GM18867 (cell line): ENCODE measurements around the gene ZFYVE28.

Experiments
- ATAC-seq: cut with Tn5 transposase; IDR thresholded peaks from one replicate; pipeline ENCODE4 v1.9.1; 2021; ENCODE audit warnings: mild to moderate bottlenecking, moderate library complexity; ENCODE audit not compliant: unreplicated experiment

The ZFYVE28 gene

DNA sequence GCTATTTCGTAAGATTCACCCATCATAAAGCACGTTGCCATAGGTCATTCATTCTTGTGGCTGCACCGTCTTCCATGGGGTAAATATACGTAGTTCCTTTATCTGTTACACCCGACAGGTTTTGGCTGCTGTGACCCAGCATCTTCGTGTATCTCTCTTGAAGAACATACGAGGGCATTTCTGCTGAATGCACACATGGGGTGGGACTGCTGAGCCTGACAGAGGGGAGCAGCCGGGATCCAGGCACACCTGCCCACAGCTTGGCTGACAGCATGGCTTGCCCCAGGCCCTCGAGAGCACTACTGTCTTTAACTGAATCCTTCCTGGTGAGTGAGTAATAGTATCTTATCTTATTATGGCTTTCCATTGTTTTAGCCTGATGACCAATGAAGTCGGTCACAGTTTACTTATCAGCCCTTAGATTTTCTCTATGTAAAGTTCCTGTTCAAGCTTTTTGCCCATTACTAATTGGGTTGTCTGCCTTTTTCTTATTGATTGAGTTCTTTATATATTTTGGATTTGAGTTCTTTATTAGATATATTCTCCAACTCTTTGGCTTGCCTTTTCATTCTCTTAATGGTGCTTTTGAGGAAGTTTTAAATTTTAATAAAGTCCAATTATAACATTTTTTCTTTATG is 111.6 kb downstream of the ZFYVE28 start:
- ATAC-seq = no peak

DNA sequence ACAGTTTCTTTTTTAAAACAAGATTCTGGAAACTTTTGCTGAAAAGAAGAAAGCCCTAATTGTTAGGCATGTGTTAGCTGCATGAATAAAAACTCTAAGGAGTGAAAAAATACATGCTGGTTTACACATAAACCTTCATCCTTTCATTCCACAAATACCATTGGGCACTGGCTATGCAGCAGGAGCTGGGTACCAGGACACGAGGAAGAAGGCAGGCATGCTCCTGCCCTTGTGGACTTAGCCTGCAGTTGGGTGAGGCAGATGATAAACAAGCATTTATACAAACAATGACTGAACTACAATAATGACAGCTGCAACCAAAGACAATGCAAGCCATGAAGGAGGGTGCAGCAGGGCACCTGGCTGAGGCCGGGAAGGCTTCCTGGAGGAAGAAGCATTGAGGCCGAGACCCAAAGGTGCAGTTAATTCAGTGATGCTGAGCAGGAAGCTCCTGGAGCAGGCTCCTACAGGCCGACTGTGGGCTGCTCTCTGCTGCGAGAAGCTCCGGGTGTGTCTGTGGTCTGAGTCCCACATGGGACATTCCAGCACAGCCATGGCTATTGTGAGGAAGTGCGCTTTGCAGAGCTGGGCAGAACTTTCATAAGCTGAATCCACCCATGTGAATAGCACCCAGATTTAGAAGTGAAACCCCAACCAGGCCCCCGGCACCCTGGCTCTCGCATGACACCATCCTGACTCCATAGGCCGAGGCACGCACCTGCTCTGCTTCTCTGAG is 112.5 kb downstream of the ZFYVE28 start:
- no peak for ATAC-seq

DNA sequence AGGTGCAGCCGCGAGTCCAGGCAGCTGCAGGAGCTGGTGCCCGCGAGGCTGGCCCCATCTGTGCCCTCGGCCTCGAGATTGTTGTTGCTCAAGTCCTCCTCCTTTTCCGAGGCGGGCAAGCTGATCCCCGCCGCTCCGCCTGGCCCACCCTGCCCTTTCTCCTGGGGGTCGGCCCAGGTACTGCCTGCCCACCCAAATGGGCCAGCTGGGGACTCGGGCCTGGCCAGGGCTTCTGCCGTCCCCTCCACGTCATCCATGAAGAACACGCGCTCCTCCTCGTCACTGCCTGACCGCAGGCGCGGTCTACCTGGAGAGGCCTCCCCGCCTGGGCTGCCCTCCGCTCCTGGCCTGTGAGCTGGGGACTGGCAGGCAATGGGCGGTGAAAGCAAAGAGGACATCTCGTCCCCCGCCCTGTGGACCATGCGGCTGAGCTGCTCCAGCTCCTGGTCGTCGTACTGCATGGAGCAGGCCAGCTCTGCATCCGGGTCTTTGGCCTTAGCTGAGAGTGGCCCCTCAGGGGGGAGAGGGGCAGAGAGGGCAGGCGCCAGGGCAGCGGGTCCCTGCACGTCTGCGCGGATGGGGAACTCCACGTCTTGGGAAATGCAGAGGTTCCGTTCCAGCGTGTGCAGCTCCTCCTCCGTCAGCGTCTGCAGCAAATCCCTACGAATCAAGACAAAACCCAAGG is 113.4 kb downstream of the ZFYVE28 start:
- ATAC-seq = no peak

DNA sequence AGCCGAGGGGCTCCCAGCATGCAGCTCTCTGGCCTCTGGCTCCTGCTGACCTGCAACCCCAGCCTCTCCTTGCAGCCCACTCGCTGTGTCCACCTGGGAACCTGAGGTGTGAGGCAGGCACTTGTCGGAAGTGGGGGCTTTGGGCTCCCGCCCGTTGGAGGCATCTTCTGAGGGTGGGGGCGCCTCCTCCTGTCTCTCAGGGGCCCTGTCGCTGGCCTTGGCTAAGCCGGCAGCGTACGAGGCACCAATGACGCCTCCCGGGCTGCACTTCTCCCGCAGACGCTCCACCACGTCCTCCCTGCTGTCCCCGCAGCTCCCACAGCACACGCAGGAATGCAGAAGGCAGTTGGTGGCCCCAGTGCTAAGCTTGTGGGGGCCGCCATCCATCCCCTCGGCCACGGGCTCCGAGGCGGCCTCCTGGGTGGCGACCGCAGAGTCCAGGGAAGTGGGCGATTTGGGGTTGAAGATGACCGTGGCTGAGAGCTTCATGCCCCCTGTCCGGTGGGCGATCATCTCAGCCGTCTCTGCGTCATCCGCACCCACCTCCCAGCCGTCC is 114.0 kb downstream of the ZFYVE28 start:
- no peak for ATAC-seq

DNA sequence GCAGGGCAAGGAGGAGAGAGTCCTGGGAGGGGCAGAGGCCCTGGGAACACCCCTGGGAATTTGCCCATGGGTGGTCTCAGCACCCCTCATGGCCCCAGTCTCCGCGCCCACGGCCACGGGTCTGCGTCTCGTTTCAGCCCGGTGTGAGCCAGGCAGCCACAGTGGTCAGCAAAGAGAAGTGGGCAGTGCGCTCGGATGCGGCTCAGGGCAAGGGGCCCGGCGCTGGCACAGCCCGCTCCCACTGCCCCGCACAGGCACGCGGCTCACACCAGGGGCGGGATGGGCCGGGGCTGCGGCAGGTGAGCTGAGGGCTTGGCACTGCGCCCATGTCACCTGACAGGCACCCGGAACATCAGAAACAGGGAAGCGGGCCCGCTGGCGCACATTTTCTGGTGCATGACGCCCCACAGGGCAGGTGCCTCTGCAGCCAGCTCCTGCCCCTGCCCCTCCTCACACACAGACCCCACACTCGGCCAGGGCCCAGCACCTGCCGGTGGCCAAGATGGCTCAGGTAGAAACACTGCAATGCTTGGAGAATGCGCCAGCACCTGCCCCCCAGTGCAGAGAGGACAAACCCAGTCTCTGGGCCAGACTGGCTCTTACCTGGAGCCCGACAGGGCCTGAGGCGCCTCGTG is 114.6 kb downstream of the ZFYVE28 start:
- ATAC-seq = no peak

DNA sequence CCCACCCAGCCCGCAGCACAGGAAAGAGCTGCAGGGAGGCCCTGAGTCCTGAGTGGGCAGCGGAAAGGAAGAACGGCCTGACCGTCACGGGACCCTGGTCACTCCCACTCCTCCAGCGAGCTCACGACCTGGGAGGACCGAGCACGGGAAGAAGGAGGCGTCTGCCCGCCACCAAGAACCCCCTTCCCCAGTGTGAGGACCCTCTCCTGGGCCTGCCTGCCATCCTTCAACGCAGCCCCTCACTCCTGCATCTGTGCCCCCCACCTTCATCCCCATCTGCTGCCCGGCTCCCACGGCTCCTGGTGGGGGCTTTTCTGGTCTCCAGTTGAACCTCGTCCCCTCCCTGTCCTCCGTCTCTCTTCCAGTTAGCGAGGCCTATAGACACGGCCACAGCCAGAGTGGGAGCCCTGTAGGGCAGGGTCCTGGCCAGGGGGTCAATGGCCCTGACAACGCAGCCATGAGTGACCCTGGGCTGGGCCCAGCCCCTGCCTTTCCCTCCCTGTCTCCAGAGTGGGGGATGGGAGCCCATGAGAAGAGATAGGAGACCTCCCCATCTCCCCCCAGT is 115.2 kb downstream of the ZFYVE28 start:
- ATAC-seq = no peak

DNA sequence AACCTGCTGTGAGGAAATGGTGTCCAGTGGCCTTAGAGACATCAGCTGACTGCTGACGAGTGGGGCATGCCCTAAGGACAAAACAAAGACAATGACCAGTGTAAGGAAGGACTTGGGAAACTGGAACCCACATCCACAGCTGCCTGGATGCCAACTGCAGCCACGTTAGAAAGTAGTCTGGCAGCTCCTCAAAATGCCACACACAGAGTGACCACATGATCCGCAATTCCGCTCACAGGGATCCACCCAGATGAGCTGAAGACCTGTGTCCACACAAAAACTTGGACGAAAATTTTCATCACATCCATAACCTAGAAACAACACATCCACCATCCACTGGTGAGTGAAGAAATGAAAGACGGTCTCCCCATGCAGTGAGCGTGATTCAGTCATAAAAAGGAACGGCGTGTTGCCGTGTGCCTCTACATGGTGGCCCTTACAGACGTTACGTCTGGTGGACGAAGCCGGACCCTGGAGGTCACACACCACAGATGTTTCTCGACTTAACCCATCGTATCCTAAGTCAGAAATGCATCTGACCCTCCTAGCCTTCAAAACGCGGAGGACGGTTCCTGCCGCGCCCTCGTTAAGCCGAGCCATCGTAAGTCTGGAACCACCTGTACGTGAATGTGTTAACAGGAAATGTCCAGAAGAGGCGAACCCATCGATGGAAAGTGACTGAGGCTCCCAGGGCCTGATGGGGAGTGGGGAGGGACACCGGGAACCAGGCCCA is 115.9 kb downstream of the ZFYVE28 start:
- no peak for ATAC-seq

DNA sequence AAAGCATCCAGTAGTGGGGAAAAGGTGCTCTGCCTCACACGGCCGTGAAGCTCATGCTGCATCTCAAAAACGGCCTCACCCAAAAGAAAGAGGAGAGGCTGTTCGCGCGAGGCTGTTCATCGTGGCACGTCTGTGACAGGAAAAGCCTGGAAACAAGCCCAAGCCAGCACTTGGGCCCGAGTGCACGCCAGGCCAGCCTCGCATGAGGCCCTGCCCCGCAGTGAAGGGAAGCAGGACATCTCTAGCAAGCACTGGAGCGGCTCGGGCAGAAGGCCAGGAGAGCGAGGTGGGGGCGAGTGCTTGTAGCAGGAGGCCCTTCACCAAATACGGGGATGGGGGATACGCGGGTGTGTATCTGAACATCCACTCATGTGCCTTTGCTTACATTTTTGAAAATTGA is 116.6 kb downstream of the ZFYVE28 start:
- no peak for ATAC-seq

DNA sequence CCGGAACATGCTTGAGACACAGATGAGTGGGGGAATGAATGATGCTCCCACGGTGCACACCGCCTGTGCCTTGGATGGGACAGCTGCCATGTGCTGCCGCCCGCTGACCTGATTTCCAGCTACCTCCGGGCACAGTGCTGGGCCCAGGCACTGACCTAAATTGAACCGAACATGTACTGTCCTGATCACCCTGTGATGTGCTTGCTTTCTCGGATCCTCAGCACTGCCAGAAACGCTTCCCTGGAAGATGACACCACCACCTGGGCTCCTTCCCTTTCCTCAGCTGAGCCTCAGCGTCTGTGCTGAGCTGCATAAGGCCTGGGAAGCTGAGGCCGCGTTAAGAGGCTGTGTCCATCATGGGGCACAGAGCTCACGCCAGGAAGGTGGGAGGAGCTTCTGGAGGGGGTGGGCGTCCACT is 117.2 kb downstream of the ZFYVE28 start:
- no peak for ATAC-seq

DNA sequence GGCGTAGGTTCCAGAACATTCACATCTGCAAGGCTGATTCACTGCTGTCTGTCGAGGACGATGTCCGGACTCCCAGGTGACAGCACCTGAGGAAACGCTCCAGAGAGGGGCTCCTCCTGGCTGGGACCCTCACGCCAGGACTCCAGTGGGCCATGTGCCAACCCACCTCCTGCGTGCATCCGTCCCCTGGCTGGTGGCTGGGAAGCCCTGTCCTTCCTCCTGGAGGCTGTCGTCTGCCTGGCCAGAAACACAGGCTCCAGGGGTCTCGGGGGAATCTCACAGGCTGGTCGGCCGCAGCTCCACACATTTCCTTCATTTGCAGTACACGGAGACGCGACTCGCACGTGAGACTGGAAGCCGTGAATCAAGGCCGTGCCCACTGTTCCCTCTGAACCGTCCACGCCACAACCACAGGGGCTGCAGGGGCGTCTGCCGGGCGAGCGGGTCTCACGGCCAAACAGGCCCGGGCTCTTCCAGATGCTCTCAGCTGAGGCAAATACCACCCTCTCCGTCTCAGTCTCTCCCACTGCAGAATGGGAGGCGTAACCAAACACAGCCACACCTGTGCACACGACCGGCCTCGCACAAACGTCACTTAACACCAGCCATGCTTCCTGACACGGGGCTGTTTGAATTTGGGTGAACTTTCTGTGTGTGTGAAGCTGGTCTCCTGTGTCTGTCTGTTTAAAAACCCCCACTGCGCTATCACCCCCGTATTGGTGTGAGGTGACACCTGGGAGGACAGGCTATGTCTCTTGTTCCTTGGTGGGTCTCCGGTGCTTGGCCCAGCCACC is 117.8 kb downstream of the ZFYVE28 start:
- no peak for ATAC-seq

DNA sequence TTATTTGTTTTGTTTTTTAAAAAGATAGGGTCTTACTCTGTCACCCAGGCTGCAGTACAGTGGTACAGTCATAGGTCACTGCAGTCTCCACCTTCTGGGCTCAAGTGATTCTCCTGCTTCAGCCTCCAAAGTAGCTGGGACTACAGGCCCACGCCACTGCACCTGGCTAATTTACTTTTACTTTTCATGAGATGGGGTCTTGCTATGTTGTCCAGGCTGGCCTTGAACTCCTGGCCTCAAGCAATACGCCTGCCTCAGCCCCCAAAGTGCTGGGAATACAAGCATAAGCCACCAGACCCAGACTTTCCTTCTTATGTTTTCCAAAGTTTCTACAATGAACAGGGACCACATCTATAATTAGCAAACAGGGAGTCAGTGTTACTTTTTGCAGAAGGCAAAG is 118.7 kb downstream of the ZFYVE28 start:
- ATAC-seq = no peak

DNA sequence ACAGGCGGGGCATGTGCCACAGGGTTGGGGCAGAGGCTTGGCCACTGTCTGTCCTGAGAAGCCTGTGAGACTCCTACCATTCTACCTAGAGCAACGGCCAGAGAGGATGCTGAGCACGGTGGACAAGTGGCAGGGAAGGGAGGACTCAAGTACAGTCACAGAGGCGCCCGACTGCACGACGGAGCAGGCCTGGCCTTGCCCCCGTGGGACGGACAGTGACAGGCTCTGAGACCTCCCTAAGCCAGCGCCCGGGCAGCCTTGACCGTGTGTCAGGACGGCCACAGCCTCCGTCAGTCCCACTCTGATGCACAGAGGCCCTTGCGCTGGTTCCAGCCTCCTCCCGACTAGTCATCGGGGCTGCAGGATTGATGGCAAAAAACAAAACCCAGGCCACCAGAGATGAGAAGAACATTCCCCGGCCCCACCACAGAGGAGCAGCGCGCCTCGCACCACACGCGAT is 119.9 kb downstream of the ZFYVE28 start:
- no peak for ATAC-seq

DNA sequence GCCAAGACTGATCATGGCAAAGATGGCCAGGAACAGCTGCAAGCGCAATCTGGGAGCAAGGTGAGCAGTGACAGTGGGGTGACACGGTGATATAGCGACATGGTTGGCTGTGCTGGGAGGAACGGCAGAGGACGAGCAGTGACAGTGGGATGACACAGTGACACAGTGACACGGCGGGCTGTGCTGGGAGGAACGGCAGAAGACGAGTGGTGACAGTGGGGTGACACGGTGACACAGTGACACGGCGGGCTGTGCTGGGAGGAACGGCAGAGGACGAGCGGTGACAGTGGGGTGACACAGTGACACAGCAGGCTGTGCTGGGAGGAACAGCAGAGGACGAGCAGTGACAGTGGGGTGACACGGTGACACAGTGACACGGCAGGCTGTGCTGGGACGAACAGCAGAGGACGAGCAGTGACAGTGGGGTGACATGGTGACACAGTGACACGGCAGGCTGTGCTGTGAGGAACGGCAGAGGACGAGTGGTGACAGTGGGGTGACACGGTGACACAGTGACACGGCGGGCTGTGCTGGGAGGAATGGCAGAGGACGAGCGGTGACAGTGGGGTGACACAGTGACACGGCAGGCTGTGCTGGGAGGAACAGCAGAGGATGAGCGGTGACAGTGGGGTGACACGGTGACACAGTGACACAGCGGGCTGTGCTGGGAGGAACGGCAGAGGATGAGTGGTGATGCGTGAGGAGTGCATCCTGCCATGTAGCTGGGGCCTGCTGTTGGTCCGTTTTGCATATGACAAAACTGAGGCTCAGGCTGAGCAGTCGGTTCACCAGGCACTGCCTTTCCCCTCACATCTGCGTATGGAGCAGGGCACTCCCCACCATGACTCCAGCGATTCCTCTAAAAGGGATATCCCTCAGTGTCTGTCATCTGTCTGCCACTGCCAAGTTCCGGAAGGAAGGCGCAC is 120.6 kb downstream of the ZFYVE28 start:
- no peak for ATAC-seq

DNA sequence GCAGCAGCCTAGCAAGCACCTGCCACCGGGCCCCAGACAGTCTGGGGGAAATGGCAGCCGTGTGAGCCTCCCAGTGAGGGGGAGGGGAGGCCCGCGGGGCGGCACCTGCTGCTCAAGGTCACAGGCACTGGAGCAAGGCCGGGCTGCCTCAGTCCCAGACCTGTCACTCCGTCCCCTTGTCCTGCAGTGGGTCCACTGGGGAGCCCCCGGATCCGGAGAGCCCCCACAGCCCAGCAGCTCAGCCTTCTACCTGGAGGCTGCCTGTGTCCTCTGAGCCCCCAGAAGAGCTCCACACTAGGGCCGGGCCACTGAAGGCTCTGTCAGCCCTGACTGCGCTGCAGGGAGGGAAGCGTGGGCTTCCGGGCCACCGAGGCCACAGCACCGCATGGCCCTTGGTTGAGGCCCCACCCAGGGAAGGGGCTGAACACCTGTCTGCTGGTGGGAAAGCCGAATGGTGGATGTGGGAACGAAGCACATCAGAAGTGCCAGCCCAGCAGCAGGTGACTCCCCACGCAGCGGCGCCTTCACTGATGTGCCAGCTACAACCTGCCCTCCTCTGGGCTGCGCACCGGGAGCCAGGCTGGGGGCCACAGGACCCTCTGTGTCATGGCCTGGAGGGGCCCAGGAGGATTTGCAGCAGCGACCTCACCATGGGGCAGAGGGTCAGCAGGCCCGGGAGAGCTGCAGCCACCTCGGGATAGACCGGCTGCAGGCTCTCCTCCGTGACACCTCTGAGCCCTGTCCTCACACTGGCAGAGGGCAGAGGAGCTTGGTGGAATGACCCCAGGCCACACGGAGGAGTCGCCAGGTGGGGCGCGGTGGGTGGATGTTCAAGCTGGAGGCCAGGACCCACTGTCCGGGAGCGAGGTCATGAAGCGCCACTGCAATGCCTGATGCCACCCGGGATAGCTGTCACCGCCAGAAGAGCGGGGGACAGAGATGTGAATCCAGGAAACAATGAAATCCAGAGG is 121.5 kb downstream of the ZFYVE28 start:
- ATAC-seq = no peak

DNA sequence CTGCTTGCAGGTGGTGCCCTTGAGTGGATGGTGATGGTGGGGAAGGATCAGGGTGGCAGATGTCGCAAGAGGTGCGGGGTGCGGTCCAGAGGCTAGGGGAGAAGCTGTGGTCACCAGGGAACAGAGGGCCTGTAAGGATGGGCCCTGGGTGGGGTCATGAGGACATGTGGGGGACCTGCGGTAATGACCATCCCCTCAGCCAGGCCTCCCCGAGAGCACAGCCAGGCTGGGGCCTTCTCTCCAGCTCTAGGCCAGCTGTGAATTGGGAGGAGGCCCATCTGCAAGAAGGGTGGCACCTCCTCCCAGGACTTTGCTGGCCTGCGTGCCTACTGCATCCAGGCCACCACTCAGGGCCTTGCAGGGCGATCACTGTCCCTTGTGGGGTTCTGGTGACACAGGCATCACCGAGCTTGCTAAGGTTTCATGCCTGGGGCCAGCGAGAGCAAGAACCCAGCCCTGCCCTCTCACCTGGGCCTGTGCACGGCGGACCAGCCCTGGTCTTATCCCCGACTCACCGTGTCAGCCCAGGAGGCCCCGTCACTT is 122.5 kb downstream of the ZFYVE28 start:
- ATAC-seq = no peak

DNA sequence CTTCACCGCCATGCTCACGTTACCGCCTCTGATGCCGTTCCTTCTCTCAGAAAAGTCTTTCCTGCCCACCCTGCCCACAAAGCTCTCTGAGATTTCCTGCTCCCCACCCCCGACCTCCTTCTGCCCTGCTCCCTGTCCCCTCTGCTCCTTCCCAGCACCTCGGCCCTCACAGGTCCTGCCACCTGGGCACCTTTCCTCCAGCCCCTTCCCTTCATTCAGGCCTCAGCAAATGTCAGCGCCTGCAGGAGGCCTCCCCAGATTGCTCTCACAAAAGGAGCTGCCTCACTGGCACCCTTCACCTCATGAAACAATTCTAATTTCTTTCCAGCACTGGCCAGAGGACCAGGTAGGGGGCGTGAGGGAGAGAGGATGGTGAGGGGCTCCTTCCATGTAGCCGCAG is 122.9 kb downstream of the ZFYVE28 start:
- ATAC-seq = no peak

DNA sequence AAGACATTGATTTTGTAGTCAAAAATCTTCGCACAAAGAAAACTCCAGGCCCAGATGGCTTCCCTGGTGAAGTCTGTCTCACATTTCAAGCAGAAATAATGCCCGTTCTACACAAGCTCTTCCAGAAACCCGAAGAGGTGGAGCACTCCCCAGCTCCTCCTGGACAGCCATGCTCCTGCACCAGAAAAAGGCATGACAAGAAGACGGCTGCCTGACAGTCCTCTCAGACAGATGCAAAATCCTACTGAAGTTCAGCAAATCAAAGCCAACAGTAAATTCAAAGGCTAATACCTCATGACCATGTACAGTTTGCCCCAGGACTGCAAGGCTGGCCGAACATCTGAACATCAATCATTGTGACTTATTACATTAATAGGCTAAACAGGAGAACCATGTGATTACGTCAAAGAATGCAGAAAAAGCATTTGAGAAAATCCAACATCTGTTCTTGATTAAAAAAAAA is 125.8 kb downstream of the ZFYVE28 start:
- no peak for ATAC-seq
